ENCODE results near the gene SAMD3. TPM values are rescaled to one million over a fixed set of nuclear protein-coding genes. Genes with fewer than 3 reads are reported as not detected.

The SAMD3 gene
- total and polyA plus RNA-seq, 2 experiments from 2014 or later, result 3.8 to 4.9 TPM

- TF ChIP-seq REST (IDR thresholded peaks at IDR 0.05; ENCODE audit: unreplicated experiment) (no peak), CREB1 (CRISPR knock-in tag; IDR thresholded peaks at IDR 0.05; ENCODE audit: low read depth) (no peak), EZH2 (IDR thresholded peaks at IDR 0.05; ENCODE audit: low read depth, unreplicated experiment) (no peak), NANOG (IDR thresholded peaks at IDR 0.05; ENCODE audit: borderline replicate concordance) (no peak), ETS1 (IDR thresholded peaks at IDR 0.05) (no peak)
Observed at GRCh38 chr6:130136798-130137197, 86.0 kb downstream of the SAMD3 start (continued).

GRCh38 chr6:130134582-130134981, 88.2 kb downstream of the SAMD3 start:
- ATAC-seq, result no peak
- H3K27me3 ChIP-seq (ENCODE audit: insufficient read depth), result no peaks in the 10 kb centered on the region
- no peak overlapping the region for H3K4me3 ChIP-seq
- peaks cover 4% of the 10 kb centered on the region; the same call in 2 of the 3 replicates for H3K4me1 Mint-ChIP-seq
- no peak overlapping the region for H3K27ac ChIP-seq (ENCODE audit: low read depth)
- H3K27me3 Mint-ChIP-seq (ENCODE audit: insufficient read depth, low read depth, poor library complexity), result no peaks in the 10 kb centered on the region
- no peak overlapping the region for H3K27ac Mint-ChIP-seq
- no peaks in the 10 kb centered on the region for H3F3A ChIP-seq (replicated peaks; ENCODE audit: low read depth)
- no peaks in the 10 kb centered on the region for H3K9me3 Mint-ChIP-seq
- no peaks in the 10 kb centered on the region for H3K36me3 ChIP-seq (ENCODE audit: insufficient read depth)
- H3K4me1 ChIP-seq (ENCODE audit: insufficient read depth), result no peaks in the 10 kb centered on the region; the same call in 1 of the 2 replicates
- H2AFZ ChIP-seq, result no peak overlapping the region
- H3K4me3 Mint-ChIP-seq, result no peak overlapping the region
- no peak overlapping the region for H3K4me2 ChIP-seq
- no peaks in the 10 kb centered on the region for H3K9me2 ChIP-seq (ENCODE audit: insufficient read depth)
- H3K79me2 ChIP-seq (replicated peaks; ENCODE audit: insufficient read depth), result no peaks in the 10 kb centered on the region
- 0 out of 3 replicates have a peak, but pooled peaks cover 2% of the 10 kb centered on the region for H3K36me3 Mint-ChIP-seq (ENCODE audit: low read depth)
- DNase-seq (ENCODE audit: low spot score), result no peak
- no peaks in the 10 kb centered on the region for H4K20me1 ChIP-seq (replicated peaks; ENCODE audit: insufficient read depth)
- TF ChIP-seq EZH2phosphoT487 (IDR thresholded peaks at IDR 0.05; ENCODE audit: unreplicated experiment), result no peak
- no peak for TF ChIP-seq STAT1 (IDR thresholded peaks at IDR 0.05; ENCODE audit: unreplicated experiment)
- TF ChIP-seq, protein P1, sequence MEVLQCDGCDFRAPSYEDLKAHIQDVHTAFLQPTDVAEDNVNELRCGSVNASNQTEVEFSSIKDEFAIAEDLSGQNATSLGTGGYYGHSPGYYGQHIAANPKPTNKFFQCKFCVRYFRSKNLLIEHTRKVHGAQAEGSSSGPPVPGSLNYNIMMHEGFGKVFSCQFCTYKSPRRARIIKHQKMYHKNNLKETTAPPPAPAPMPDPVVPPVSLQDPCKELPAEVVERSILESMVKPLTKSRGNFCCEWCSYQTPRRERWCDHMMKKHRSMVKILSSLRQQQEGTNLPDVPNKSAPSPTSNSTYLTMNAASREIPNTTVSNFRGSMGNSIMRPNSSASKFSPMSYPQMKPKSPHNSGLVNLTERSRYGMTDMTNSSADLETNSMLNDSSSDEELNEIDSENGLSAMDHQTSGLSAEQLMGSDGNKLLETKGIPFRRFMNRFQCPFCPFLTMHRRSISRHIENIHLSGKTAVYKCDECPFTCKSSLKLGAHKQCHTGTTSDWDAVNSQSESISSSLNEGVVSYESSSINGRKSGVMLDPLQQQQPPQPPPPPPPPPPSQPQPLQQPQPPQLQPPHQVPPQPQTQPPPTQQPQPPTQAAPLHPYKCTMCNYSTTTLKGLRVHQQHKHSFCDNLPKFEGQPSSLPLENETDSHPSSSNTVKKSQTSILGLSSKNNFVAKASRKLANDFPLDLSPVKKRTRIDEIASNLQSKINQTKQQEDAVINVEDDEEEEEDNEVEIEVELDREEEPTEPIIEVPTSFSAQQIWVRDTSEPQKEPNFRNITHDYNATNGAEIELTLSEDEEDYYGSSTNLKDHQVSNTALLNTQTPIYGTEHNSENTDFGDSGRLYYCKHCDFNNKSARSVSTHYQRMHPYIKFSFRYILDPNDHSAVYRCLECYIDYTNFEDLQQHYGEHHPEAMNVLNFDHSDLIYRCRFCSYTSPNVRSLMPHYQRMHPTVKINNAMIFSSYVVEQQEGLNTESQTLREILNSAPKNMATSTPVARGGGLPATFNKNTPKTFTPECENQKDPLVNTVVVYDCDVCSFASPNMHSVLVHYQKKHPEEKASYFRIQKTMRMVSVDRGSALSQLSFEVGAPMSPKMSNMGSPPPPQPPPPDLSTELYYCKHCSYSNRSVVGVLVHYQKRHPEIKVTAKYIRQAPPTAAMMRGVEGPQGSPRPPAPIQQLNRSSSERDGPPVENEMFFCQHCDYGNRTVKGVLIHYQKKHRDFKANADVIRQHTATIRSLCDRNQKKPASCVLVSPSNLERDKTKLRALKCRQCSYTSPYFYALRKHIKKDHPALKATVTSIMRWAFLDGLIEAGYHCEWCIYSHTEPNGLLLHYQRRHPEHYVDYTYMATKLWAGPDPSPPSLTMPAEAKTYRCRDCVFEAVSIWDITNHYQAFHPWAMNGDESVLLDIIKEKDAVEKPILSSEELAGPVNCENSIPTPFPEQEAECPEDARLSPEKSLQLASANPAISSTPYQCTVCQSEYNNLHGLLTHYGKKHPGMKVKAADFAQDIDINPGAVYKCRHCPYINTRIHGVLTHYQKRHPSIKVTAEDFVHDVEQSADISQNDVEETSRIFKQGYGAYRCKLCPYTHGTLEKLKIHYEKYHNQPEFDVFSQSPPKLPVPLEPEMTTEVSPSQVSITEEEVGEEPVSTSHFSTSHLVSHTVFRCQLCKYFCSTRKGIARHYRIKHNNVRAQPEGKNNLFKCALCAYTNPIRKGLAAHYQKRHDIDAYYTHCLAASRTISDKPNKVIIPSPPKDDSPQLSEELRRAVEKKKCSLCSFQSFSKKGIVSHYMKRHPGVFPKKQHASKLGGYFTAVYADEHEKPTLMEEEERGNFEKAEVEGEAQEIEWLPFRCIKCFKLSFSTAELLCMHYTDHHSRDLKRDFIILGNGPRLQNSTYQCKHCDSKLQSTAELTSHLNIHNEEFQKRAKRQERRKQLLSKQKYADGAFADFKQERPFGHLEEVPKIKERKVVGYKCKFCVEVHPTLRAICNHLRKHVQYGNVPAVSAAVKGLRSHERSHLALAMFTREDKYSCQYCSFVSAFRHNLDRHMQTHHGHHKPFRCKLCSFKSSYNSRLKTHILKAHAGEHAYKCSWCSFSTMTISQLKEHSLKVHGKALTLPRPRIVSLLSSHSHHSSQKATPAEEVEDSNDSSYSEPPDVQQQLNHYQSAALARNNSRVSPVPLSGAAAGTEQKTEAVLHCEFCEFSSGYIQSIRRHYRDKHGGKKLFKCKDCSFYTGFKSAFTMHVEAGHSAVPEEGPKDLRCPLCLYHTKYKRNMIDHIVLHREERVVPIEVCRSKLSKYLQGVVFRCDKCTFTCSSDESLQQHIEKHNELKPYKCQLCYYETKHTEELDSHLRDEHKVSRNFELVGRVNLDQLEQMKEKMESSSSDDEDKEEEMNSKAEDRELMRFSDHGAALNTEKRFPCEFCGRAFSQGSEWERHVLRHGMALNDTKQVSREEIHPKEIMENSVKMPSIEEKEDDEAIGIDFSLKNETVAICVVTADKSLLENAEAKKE (CRISPR knock-in tag; IDR thresholded peaks at IDR 0.05), result no peak
- no peak for TF ChIP-seq EZH2 (IDR thresholded peaks at IDR 0.05; ENCODE audit: low read depth, unreplicated experiment)
- TF ChIP-seq, protein P2, sequence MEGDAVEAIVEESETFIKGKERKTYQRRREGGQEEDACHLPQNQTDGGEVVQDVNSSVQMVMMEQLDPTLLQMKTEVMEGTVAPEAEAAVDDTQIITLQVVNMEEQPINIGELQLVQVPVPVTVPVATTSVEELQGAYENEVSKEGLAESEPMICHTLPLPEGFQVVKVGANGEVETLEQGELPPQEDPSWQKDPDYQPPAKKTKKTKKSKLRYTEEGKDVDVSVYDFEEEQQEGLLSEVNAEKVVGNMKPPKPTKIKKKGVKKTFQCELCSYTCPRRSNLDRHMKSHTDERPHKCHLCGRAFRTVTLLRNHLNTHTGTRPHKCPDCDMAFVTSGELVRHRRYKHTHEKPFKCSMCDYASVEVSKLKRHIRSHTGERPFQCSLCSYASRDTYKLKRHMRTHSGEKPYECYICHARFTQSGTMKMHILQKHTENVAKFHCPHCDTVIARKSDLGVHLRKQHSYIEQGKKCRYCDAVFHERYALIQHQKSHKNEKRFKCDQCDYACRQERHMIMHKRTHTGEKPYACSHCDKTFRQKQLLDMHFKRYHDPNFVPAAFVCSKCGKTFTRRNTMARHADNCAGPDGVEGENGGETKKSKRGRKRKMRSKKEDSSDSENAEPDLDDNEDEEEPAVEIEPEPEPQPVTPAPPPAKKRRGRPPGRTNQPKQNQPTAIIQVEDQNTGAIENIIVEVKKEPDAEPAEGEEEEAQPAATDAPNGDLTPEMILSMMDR (conservative IDR thresholded peaks at IDR 0.05; ENCODE audit: low read depth in 2 of 2), result no peak; a peak in 1 of 4 replicates
- no peak for TF ChIP-seq ZNF114 (CRISPR knock-in tag; IDR thresholded peaks at IDR 0.05)
